HAP-1 (cell line): ENCODE results near the gene CD4.
A peak's percentile ranks its signal among the peaks of the same experiment; 100 is the strongest.
"Not testable (repeated sequence)": the region's sequence is repeated elsewhere in the genome, so short reads cannot be mapped to it uniquely, and the experiment has no call there.

Experiments
- DNase-seq, 2 experiments: peaks; one replicate each; pipeline ENCODE4 v3.0.0-alpha.2; 2016 to 2020; ENCODE audit warnings: low spot score in 2 of 2
- H3K27me3 ChIP-seq: fragments of 250-450 bp; sonication (Bioruptor Pico); 2 replicates; pipeline ENCODE4 v1.5.1; 2020; ENCODE audit warnings: low read depth, mild to moderate bottlenecking, moderate library complexity
- H3K36me3 ChIP-seq: fragments of 250-450 bp; sonication (Bioruptor Pico); replicated peaks from 2 replicates; pipeline ENCODE4 v1.5.1; 2020; ENCODE audit warnings: mild to moderate bottlenecking
- H3K4me1 ChIP-seq: fragments of 250-450 bp; sonication (Bioruptor Pico); 2 replicates; pipeline ENCODE4 v1.5.1; 2020; ENCODE audit warnings: mild to moderate bottlenecking
- H3K4me3 ChIP-seq: fragments of 250-450 bp; sonication (Bioruptor Pico); 2 replicates; pipeline ENCODE4 v1.5.1; 2020; ENCODE audit warnings: mild to moderate bottlenecking, moderate library complexity
- H3K9me3 ChIP-seq: fragments of 250-450 bp; sonication (Bioruptor Pico); 2 replicates; pipeline ENCODE4 v1.5.1; 2020; ENCODE audit warnings: mild to moderate bottlenecking, moderate library complexity
- in situ Hi-C: fragments of 300-500 bp; cut with MboI; formaldehyde crosslinking; loops from 3 replicates; pipeline ENCODE4 v1.14.3; 2020; ENCODE audit warnings: low sequenced_read_pairs, inconsistent platforms, mixed read lengths

The CD4 gene

GRCh38 chr12:6788972-6789924, at the start of gene CD4:
CD4 (plus strand) TSS chr12:6789528; CDS start chr12:6800139, 10,611 bp downstream.
- in situ Hi-C loops, result no loop called here
- no peak for DNase-seq
- 0 out of 2 replicates have a peak, but pooled peaks cover 5% of the 10 kb centered on the region for H3K4me1 ChIP-seq

GRCh38 chr12:6742080-6742479, 47.2 kb upstream of the CD4 start:
- in situ Hi-C loops, result loop anchor here (25.0 kb wide), 1 partner anchor 370 kb away; the partner anchor contains the start of gene C1RL
- not testable (repeated sequence) for H3K9me3 ChIP-seq, H3K4me3 ChIP-seq, H3K27me3 ChIP-seq, DNase-seq, H3K4me1 ChIP-seq
- peaks cover 17% of the 10 kb centered on the region for H3K36me3 ChIP-seq

More at GRCh38 chr12:6788972-6789924, at the start of gene CD4:
- H3K27me3 ChIP-seq, result peaks cover 5% of the 10 kb centered on the region; the same call in 1 of the 2 replicates
- H3K9me3 ChIP-seq, result no peaks in the 10 kb centered on the region
- no peaks in the 10 kb centered on the region for H3K36me3 ChIP-seq
- no peak within 1 kb of the TSS for H3K4me3 ChIP-seq

GRCh38 chr12:6742834-6743233, 46.5 kb upstream of the CD4 start:
- Histone ChIP-seq H3K9me3 (no peaks in the 10 kb centered on the region), H3K4me3 (no peak overlapping the region), H3K36me3 (peaks cover 25% of the 10 kb centered on the region), H3K4me1 (no peaks in the 10 kb centered on the region), H3K27me3 (no peaks in the 10 kb centered on the region)
- in situ Hi-C loops, result loop anchor here (25.0 kb wide), 1 partner anchor 369 kb away; the partner anchor contains the start of gene C1RL
- no peak for DNase-seq

- in situ Hi-C loops, result loop anchor here (25.0 kb wide), 1 partner anchor 369 kb away; the partner anchor contains the start of gene C1RL
- H3K4me3 ChIP-seq, DNase-seq, H3K9me3 ChIP-seq, H3K4me1 ChIP-seq, H3K27me3 ChIP-seq: not testable (repeated sequence)
- peaks cover 29% of the 10 kb centered on the region for H3K36me3 ChIP-seq
Measured at GRCh38 chr12:6743300-6743699, 46.0 kb upstream of the CD4 start.

GRCh38 chr12:6745741-6746525, 43.4 kb upstream of the CD4 start:
- Histone ChIP-seq H3K9me3 (no peaks in the 10 kb centered on the region), H3K4me3 (no peak overlapping the region), H3K27me3 (no peaks in the 10 kb centered on the region), H3K36me3 (peaks cover 56% of the 10 kb centered on the region), H3K4me1 (no peaks in the 10 kb centered on the region)
- in situ Hi-C loops, result loop anchor here (25.0 kb wide), 1 partner anchor 366 kb away; the partner anchor contains the start of gene C1RL
- DNase-seq, result no peak

- H3K4me1 ChIP-seq, result peaks cover 4% of the 10 kb centered on the region; the same call in 1 of the 2 replicates
- in situ Hi-C loops, result loop anchor here (25.0 kb wide), 1 partner anchor 365 kb away; the partner anchor contains the start of gene C1RL
- DNase-seq, result no peak
- H3K9me3 ChIP-seq, result no peaks in the 10 kb centered on the region
- no peaks in the 10 kb centered on the region for H3K27me3 ChIP-seq
- H3K36me3 ChIP-seq, result peaks cover 68% of the 10 kb centered on the region
- H3K4me3 ChIP-seq, result no peak overlapping the region
Measured at GRCh38 chr12:6747216-6747615, 42.1 kb upstream of the CD4 start.

GRCh38 chr12:6748761-6749160, 40.6 kb upstream of the CD4 start:
- no peaks in the 10 kb centered on the region for H3K27me3 ChIP-seq
- no peak overlapping the region for H3K4me3 ChIP-seq
- in situ Hi-C loops, result loop anchor here (25.0 kb wide), 1 partner anchor 364 kb away; the partner anchor contains the start of gene C1RL
- no peaks in the 10 kb centered on the region for H3K9me3 ChIP-seq
- H3K4me1 ChIP-seq, result peaks cover 5% of the 10 kb centered on the region
- no peak for DNase-seq
- peaks cover 70% of the 10 kb centered on the region for H3K36me3 ChIP-seq

GRCh38 chr12:6750506-6750905, 38.8 kb upstream of the CD4 start:
- Histone ChIP-seq H3K36me3 (peaks cover 69% of the 10 kb centered on the region), H3K4me3 (no peak overlapping the region), H3K9me3 (no peaks in the 10 kb centered on the region), H3K27me3 (no peaks in the 10 kb centered on the region), H3K4me1 (peaks cover 10% of the 10 kb centered on the region)
- DNase-seq, result no peak
- in situ Hi-C loops, result loop anchor here (5.0 kb wide), 1 partner anchor 77 kb away; the partner anchor contains the start of gene P3H3

- H3K9me3 ChIP-seq, result no peaks in the 10 kb centered on the region
- H3K4me1 ChIP-seq, result peaks cover 10% of the 10 kb centered on the region
- H3K4me3 ChIP-seq, result peak overlapping the region; percentile 100
- in situ Hi-C loops, result loop anchor here (5.0 kb wide), 1 partner anchor 76 kb away; the partner anchor contains the start of gene P3H3
- no peak for DNase-seq
- peaks cover 56% of the 10 kb centered on the region for H3K36me3 ChIP-seq
- no peaks in the 10 kb centered on the region for H3K27me3 ChIP-seq
Measured at GRCh38 chr12:6751767-6752166, 37.6 kb upstream of the CD4 start.

GRCh38 chr12:6752167-6752920, 37.0 kb upstream of the CD4 start:
- Histone ChIP-seq H3K36me3 (peaks cover 50% of the 10 kb centered on the region), H3K4me3 (peak overlapping the region; percentile 100), H3K9me3 (no peaks in the 10 kb centered on the region; the same call in 1 of the 2 replicates), H3K4me1 (peaks cover 10% of the 10 kb centered on the region), H3K27me3 (no peaks in the 10 kb centered on the region)
- in situ Hi-C loops, result loop anchor here (5.0 kb wide), 1 partner anchor 75 kb away; the partner anchor contains the start of gene P3H3
- peak; percentile 47 to 72 for DNase-seq

- Histone ChIP-seq H3K4me1 (peaks cover 10% of the 10 kb centered on the region), H3K4me3 (peak within 1 kb of the TSS; percentile 100), H3K27me3 (no peaks in the 10 kb centered on the region), H3K9me3 (no peaks in the 10 kb centered on the region; the same call in 1 of the 2 replicates), H3K36me3 (peaks cover 42% of the 10 kb centered on the region)
- peak; percentile 96 to 99 for DNase-seq
- in situ Hi-C loops, result loop anchor here (5.0 kb wide), 1 partner anchor 74 kb away; the partner anchor contains the start of gene P3H3
Measured at GRCh38 chr12:6752921-6753771, 36.2 kb upstream of the CD4 start, which contains the start of gene MLF2. MLF2 (minus strand) TSS chr12:6753141; CDS start chr12:6752334, 807 bp downstream.
